SK-N-SH (cell line): Measurements from ENCODE around the gene D2HGDH. TPM values are rescaled to one million over a fixed set of nuclear protein-coding genes. Genes with fewer than 3 reads are reported as not detected.

ENCODE experiments used
- CTCF ChIA-PET: fragments of 300-600, 350-600 bp; formaldehyde crosslinking; extraction: SDS; loops from one replicate; lab custom pipeline; 2021; lab: Yijun Ruan, JAX
- POLR2A ChIA-PET: fragments of 350-600 bp; sonication (Branson Sonifier 250); formaldehyde crosslinking; extraction: SDS; loops from one replicate; lab custom pipeline; 2020; ENCODE audit warnings: antibody characterized with exemption, inconsistent platforms; lab: Yijun Ruan, JAX
- DNase-seq: peaks from one replicate; pipeline ENCODE4 v3.0.0; 2012
- H2AFZ ChIP-seq: fragments of 200-600 bp; sonication (generic); 2 replicates; pipeline ENCODE4 v1.8.1; 2016; ENCODE audit warnings: antibody characterized with exemption, mild to moderate bottlenecking, low read depth
- H3F3A ChIP-seq: fragments of 200-600 bp; sonication (generic); replicated peaks from 2 replicates; pipeline ENCODE3; 2016; ENCODE audit warnings: antibody characterized with exemption, mild to moderate bottlenecking; ENCODE audit not compliant: insufficient read depth
- H3K27ac ChIP-seq, 2 experiments: fragments of 200-500 bp in 1 of 2; fragments of 200-600 bp in 1 of 2; sonication (Bioruptor generic) in 1 of 2; sonication (generic), shearing (Covaris generic) in 1 of 2; 2 replicates each; pipeline versions ENCODE4 v1.5.1 to v1.6.1; 2014 to 2016; ENCODE audit warnings: low read depth in 2 of 2, inconsistent platforms in 1 of 2, low read length in 1 of 2, mild to moderate bottlenecking in 1 of 2, mixed read lengths in 1 of 2
- H3K27me3 ChIP-seq: fragments of 200-600 bp; sonication (generic), shearing (Covaris generic); 2 replicates; pipeline ENCODE4 v1.6.1; 2016; ENCODE audit warnings: mixed run types; ENCODE audit not compliant: insufficient read depth
- H3K36me3 ChIP-seq, 2 experiments: fragments of 200-500 bp in 1 of 2; fragments of 200-600 bp in 1 of 2; sonication (Bioruptor generic) in 1 of 2; sonication (generic) in 1 of 2; replicated peaks in 1 of 2; 2 replicates each; pipeline versions ENCODE3 to v1.5.1; 2014 to 2016; ENCODE audit warnings: low read length in 1 of 2, mild to moderate bottlenecking in 1 of 2; ENCODE audit not compliant: insufficient read depth in 2 of 2, control insufficient read depth in 1 of 2
- H3K4me1 ChIP-seq, 2 experiments: fragments of 200-500 bp in 1 of 2; fragments of 200-600 bp in 1 of 2; sonication (Bioruptor generic) in 1 of 2; sonication (generic), shearing (Covaris generic) in 1 of 2; 2 replicates each; pipeline versions ENCODE4 v1.5.1 to v1.6.1; 2014 to 2016; ENCODE audit warnings: low read depth in 1 of 2, low read length in 1 of 2, mixed run types in 1 of 2; ENCODE audit not compliant: insufficient read depth in 2 of 2, control insufficient read depth in 1 of 2
- H3K4me2 ChIP-seq: fragments of 200-600 bp; sonication (generic), shearing (Covaris generic); 2 replicates; pipeline ENCODE4 v1.6.1; 2017; ENCODE audit warnings: mixed run types
- H3K4me3 ChIP-seq, 2 experiments: fragments of 200-500 bp in 1 of 2; fragments of 200-600 bp in 1 of 2; sonication (Bioruptor generic) in 1 of 2; sonication (generic), shearing (Covaris generic) in 1 of 2; 2 replicates each; pipeline versions ENCODE4 v1.5.1 to v1.8.1; 2014 to 2016; ENCODE audit warnings: low read depth in 2 of 2, inconsistent platforms in 1 of 2, low read length in 1 of 2, mild to moderate bottlenecking in 1 of 2, mixed read lengths in 1 of 2, moderate library complexity in 1 of 2
- H3K79me2 ChIP-seq: fragments of 200-600 bp; sonication (generic); 2 replicates; pipeline ENCODE4 v1.8.1; 2017; ENCODE audit warnings: mild to moderate bottlenecking; ENCODE audit not compliant: insufficient read depth
- H3K9ac ChIP-seq: fragments of 200-600 bp; sonication (generic); 2 replicates; pipeline ENCODE4 v1.6.1; 2017; ENCODE audit warnings: mixed run types
- H3K9me2 ChIP-seq: fragments of 200-600 bp; sonication (generic); 2 replicates; pipeline ENCODE4 v1.6.1; 2017; ENCODE audit warnings: mixed run types
- H3K9me3 ChIP-seq: fragments of 200-600 bp; sonication (generic); 2 replicates; pipeline ENCODE4 v1.6.1; 2017; ENCODE audit warnings: mixed run types, mild to moderate bottlenecking, moderate library complexity
- H4K20me1 ChIP-seq: fragments of 200-600 bp; sonication (generic); 2 replicates; pipeline ENCODE4 v1.6.1; 2017; ENCODE audit warnings: mild to moderate bottlenecking, mixed run types; ENCODE audit not compliant: insufficient read depth
- EP300 ChIP-seq, 2 experiments: IDR thresholded peaks; 2 replicates each; pipeline versions ENCODE4 v1.4.0 to v1.6.1; 2012; ENCODE audit warnings: borderline replicate concordance in 1 of 2, low read depth in 1 of 2, low read length in 1 of 2
- EZH2phosphoT487 ChIP-seq: fragments of 200-600 bp; sonication (generic); IDR thresholded peaks from 2 replicates; pipeline ENCODE4 v1.6.1; 2017; ENCODE audit warnings: low read depth, mixed run types, mild to moderate bottlenecking, antibody characterized with exemption, moderate library complexity, borderline replicate concordance
- FOXJ3 ChIP-seq: sonication (generic); formaldehyde crosslinking; IDR thresholded peaks from 2 replicates; pipeline ENCODE4 v1.5.1; 2020; ENCODE audit warnings: mild to moderate bottlenecking, missing genetic modification reagents
- FOXM1 ChIP-seq: IDR thresholded peaks from 2 replicates; pipeline ENCODE4 v1.4.0; 2012; ENCODE audit warnings: low read depth, mild to moderate bottlenecking
- GABPA ChIP-seq: IDR thresholded peaks from 2 replicates; pipeline ENCODE4 v1.4.0; 2012; ENCODE audit warnings: low read depth, mild to moderate bottlenecking
- GATA2 ChIP-seq: sonication (generic); formaldehyde crosslinking; IDR thresholded peaks from 2 replicates; pipeline ENCODE4 v1.5.0; 2020; ENCODE audit warnings: mild to moderate bottlenecking, missing genetic modification reagents
- IRF3 ChIP-seq: fragments of 150-350 bp; IDR thresholded peaks from 2 replicates; pipeline ENCODE4 v1.6.1; 2016; ENCODE audit warnings: mild to moderate bottlenecking, low read depth, low read length
- MEF2A ChIP-seq: IDR thresholded peaks from 2 replicates; pipeline ENCODE4 v1.4.0; 2012; ENCODE audit warnings: low read depth, borderline replicate concordance
- MXI1 ChIP-seq: IDR thresholded peaks from 2 replicates; pipeline ENCODE4 v1.6.1; 2012; ENCODE audit warnings: mild to moderate bottlenecking, low read depth, low read length, improper control_type of control experiment
- NRF1 ChIP-seq: IDR thresholded peaks from 2 replicates; pipeline ENCODE4 v1.6.1; 2012; ENCODE audit warnings: low read depth, mild to moderate bottlenecking, low read length
- PBX3 ChIP-seq: IDR thresholded peaks from 2 replicates; pipeline ENCODE4; 2012
- RCOR1 ChIP-seq: fragments of 150-350 bp; IDR thresholded peaks from 2 replicates; pipeline ENCODE4 v1.6.1; 2017; ENCODE audit warnings: antibody characterized with exemption, low read length
- RXRA ChIP-seq: IDR thresholded peaks from 2 replicates; pipeline ENCODE4 v1.4.0; 2012; ENCODE audit warnings: low read depth, mild to moderate bottlenecking, borderline replicate concordance
- TAF1 ChIP-seq: IDR thresholded peaks from 2 replicates; pipeline ENCODE4 v1.6.1; 2012; ENCODE audit warnings: low read depth, mild to moderate bottlenecking, low read length, moderate library complexity, borderline replicate concordance
- TCF12 ChIP-seq: IDR thresholded peaks from 2 replicates; pipeline ENCODE4 v1.4.0; 2012
- TEAD4 ChIP-seq: IDR thresholded peaks from 2 replicates; pipeline ENCODE4 v1.4.0; 2012; ENCODE audit warnings: mild to moderate bottlenecking, borderline replicate concordance; ENCODE audit not compliant: insufficient read depth
- USF1 ChIP-seq: IDR thresholded peaks from 2 replicates; pipeline ENCODE4 v1.4.0; 2012; ENCODE audit warnings: low read depth, borderline replicate concordance
- USF2 ChIP-seq: fragments of 150-350 bp; IDR thresholded peaks from 2 replicates; pipeline ENCODE4 v1.6.1; 2017; ENCODE audit warnings: antibody characterized with exemption, low read length, low read depth, borderline replicate concordance
- YY1 ChIP-seq: IDR thresholded peaks from 2 replicates; pipeline ENCODE4 v1.4.0; 2012; ENCODE audit warnings: low read depth, mild to moderate bottlenecking
- ZBTB33 ChIP-seq: IDR thresholded peaks from 2 replicates; pipeline ENCODE4 v1.4.0; 2012; ENCODE audit warnings: low read depth, borderline replicate concordance
- WGBS: methylation state at CpG from one replicate; pipeline ENCODE4 v1.1.6; 2017; ENCODE audit warnings: low lambda C conversion rate; 5-methylcytosine and 5-hydroxymethylcytosine counted together
- polyA plus RNA-seq, 3 experiments: library from polyadenylated mRNA; depleted of rRNA; stranded (reverse); fragments of >200 nt; gene quantifications; 2 replicates each; pipeline ENCODE4 v1.2.3, GENCODE V29; 2012

The D2HGDH gene
- polyA plus RNA-seq, 1 of the 3 experiments (the other 2 are of a cell fraction) = 36.3 TPM

GRCh38 chr2:241741016-241741415, 6.6 kb downstream of the D2HGDH start:
- WGBS = 79% methylated on average over 10 of the region's 10 CpGs

GRCh38 chr2:241742320-241742939, 8.0 kb downstream of the D2HGDH start:
- Histone ChIP-seq H3K4me1 (peaks cover 0 to 2% of the 10 kb centered on the region in 2 experiments; a peak in 1 of 4 replicates), H4K20me1 (peaks cover 35% of the 10 kb centered on the region)
- TF ChIP-seq FOXM1 (no peak), TEAD4 (no peak), IRF3 (no peak), FOXJ3 (CRISPR knock-in tag) (no peak), EZH2phosphoT487 (no peak), TCF12 (no peak), USF1 (no peak), GATA2 (no peak), RCOR1 (no peak), USF2 (no peak), PBX3 (no peak), NRF1 (no peak), TAF1 (no peak), ZBTB33 (no peak), YY1 (no peak)

More at GRCh38 chr2:241741016-241741415, 6.6 kb downstream of the D2HGDH start:
- peaks cover 23 to 29% of the 10 kb centered on the region in 2 experiments for H3K36me3 ChIP-seq
- H3K9me3 ChIP-seq = no peaks in the 10 kb centered on the region
- H4K20me1 ChIP-seq = peaks cover 35% of the 10 kb centered on the region
- CTCF ChIA-PET = interaction anchor here (2.1 kb wide), 1 partner anchor 138 kb away, joined by 7 read pairs; no protein-coding TSS in a partner anchor
- POLR2A ChIA-PET = no interaction called here
- no peak overlapping the region for H2AFZ ChIP-seq
- peaks cover 41% of the 10 kb centered on the region; the same call in 1 of the 2 replicates for H3K79me2 ChIP-seq
- H3K4me1 ChIP-seq = peaks cover 0 to 2% of the 10 kb centered on the region in 2 experiments; a peak in 1 of 4 replicates
- no peaks in the 10 kb centered on the region for H3K27me3 ChIP-seq
- DNase-seq = no peak
- no peak for TF ChIP-seq GABPA
- no peak for TF ChIP-seq EP300 (IDR thresholded peaks at IDR 0.05; ENCODE audit: borderline replicate concordance in 1 of 2, low read depth in 1 of 2, low read length in 1 of 2)
- TF ChIP-seq EZH2phosphoT487 = no peak
- TF ChIP-seq RXRA = no peak
- no peak for TF ChIP-seq TAF1
- TF ChIP-seq MXI1 = no peak
- TF ChIP-seq FOXM1 = no peak
- no peak for TF ChIP-seq MEF2A
- no peaks in the 10 kb centered on the region for H3K9me2 ChIP-seq
- no peak overlapping the region for H3K4me2 ChIP-seq
- H3K9ac ChIP-seq = no peak overlapping the region
- no peak overlapping the region for H3K27ac ChIP-seq
- no peak overlapping the region for H3K4me3 ChIP-seq
- no peaks in the 10 kb centered on the region for H3F3A ChIP-seq

More at GRCh38 chr2:241742320-241742939, 8.0 kb downstream of the D2HGDH start:
- no peak overlapping the region for H3K27ac ChIP-seq
- H3K9ac ChIP-seq = no peak overlapping the region
- H3K36me3 ChIP-seq = peaks cover 29 to 30% of the 10 kb centered on the region in 2 experiments
- WGBS = 94% methylated on average over 10 of the region's 28 CpGs
- no peaks in the 10 kb centered on the region for H3K27me3 ChIP-seq
- ChIA-PET POLR2A (no interaction called here), CTCF (no interaction called here)
- no peak for DNase-seq
- no peaks in the 10 kb centered on the region for H3F3A ChIP-seq
- H3K79me2 ChIP-seq = peaks cover 29% of the 10 kb centered on the region; the same call in 1 of the 2 replicates
- H3K9me2 ChIP-seq = no peaks in the 10 kb centered on the region
- no peak overlapping the region for H3K4me2 ChIP-seq
- no peak overlapping the region for H2AFZ ChIP-seq
- H3K9me3 ChIP-seq = no peaks in the 10 kb centered on the region
- H3K4me3 ChIP-seq = no peak overlapping the region
